HG02884 (cell line): ENCODE data around the gene THSD7B.
"Not testable (repeated sequence)": the region's sequence is repeated elsewhere in the genome, so short reads cannot be mapped to it uniquely, and the experiment has no call there.

Source experiments
- ATAC-seq: cut with Tn5 transposase; IDR thresholded peaks from one replicate; pipeline ENCODE4 v1.9.1; 2021; ENCODE audit warnings: mild to moderate bottlenecking, moderate library complexity; ENCODE audit not compliant: unreplicated experiment

Gene THSD7B

DNA sequence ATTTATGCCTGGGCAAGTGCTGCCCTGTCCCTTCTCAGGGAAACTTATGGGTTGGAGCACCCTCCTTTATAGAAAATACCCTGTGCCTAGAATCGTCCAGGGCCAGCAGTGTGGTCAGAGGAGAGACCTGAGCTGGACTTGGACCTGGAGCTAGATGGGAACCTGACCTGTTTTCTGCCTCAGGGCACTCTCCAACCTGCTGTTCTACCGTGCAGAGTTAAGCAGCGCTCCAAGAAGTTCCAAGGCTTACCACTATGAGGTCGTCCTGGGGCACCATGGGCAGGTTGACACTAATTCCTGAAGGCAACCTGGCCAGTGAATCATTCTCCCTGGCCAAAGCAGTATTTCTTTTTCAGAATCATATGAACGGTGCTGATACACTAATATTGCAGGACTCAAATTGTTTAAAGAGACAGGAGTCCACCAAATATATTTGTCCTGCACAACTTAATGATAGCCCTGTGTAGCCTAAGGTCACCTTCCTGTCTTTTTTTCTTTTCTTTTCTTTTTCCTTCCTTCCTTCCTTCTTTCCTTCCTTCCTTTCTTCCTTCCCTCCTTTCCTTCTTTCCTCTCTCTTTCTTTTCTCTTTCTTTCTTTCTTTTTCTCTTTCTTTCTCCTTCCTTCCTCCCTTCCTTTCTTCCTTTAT lies 743.5 kb downstream of the THSD7B start:
- no peak for ATAC-seq

DNA sequence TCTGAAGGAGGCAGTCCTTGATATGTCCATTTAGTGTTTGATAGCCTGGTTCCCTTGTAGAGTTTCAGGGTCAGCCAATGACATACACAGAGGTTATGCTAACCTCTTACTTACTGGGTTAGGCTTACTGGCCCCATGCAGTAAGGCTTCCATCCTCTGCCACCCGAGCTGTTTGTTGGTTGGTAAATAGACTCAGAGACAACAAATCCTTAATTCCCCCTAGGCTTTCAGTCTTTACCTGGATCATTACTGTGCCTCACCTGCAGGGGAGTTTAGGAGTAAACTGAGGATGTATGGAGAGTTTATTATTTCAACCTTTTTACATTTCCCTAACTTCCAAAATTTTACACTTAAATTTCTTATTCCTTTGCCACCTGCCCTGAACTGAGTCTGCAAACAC lies 746.2 kb downstream of the THSD7B start:
- ATAC-seq, result no peak

DNA sequence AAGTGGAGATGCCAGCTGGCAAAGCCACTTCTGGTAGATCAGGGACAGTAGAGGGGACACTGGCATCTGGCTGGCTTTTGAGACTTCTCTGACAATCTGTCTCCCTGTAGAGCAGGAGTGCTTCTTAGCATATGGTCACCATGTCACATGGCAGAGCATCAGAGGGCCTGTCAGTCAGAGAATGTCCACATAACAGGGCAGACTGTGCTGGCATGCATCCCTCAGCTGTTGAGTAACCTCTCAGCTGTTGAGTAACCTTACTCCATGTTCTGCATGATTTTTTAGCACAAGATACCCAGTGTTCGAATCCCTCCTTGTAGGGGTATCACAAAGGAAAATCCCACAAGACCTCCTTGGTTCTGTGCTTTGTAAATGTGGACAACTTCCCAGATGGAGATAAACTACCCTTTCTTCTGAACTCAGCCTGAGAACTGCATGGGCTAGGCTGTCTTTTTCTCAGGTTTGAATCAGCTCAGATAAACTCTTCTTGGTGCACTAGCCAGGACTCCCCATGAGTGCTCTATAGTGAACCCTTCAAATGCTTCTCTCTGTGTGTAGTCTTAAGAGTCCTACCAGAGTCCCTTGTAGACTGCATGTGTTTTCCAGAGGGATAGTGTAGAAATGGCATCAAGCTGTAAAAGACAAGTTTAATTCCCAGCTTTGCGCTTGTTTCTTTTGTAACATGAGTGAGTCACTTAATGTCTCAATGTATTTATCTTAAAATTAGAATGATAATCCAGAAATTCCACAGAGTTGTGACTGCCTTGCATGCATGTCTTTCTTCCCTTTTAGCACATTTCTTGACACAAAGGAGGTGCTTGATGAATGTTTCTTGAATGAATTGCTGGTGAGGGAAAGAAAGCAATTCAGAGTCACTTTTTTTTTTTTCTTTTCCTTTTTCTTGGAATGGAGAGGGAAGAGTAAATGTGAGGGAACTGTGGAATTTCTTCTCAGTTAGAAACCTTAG lies 756.6 kb downstream of the THSD7B start:
- no peak for ATAC-seq

DNA sequence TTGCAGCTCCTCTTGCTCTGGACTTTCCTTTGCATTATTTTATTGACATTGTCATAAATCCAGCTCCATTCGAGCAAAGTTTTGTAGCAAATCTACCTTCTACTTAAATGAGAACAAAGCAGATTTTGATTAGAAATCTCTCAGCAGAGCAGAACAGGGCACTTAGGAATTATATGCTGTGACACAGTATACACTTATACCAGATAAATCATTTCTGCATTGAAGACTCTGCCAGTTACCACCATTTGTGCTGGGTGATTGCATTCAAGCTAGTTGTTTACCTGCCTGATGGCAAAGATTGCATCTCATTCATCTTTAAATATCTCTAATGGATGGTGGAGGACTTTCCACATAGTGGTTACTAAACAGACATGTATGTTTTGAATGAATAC lies 757.3 kb downstream of the THSD7B start:
- no peak for ATAC-seq

DNA sequence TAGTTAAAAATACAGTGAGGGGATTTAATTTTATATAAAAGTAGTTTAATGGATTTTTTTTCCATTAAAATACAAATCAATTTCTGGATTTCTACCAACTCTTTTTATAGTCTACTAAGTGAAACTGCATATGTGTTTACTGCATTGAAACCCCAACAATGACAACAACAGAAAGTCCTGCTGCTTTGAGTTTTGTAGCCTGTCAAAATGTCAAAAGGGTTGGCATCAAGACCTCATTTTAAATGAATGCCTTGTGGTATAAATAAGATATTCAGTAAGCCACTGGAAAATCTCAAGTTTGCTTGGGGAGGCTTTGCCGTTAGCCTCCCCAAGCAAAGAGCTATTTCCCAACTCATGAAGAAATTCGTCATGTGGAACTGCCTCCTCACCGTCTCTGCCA lies 758.6 kb downstream of the THSD7B start:
- ATAC-seq, result no peak

DNA sequence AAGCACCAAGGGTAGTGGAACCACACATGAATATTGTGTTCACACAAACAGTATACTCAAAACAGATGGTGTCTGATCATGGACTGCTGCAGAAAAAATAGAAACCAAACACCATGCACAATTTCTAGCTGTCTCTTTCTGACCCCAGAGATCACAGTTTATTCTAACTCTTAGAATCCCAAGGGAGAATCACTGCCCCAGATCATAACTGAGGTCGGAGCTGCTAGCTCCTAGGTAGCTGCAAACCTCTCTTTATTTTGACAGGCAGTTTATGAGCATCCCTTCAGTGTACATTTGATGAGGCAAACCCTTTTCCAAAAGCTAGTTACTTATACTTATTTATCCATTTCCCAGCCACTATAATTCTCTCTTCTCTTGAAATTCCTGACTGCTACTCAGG lies 759.8 kb downstream of the THSD7B start:
- no peak for ATAC-seq

DNA sequence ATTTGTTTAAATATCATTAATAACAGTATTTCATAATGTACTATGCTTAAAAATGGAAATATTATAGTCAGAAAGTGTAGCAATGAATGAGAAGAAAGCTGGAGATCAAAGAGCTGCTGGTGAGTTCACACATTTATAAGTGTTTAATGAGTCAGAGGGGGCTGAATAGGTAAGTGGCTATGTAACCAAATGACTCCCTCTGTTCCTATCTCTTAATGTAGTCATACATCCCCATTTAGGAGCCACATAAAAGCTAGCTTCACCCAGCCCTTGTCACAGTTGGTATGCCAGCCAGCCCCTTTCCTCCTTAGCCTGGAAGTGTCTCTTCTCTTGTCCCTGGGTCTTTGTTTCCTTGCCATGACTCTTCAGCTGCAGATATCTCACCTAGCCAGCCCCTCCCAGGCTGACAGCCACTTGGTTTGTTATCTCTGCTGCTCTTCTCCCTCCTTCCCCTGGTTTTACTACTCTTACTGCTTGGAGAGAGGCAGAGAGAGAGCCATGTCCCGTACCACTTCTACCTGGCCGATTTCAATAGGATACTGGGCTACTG lies 760.4 kb downstream of the THSD7B start:
- no peak for ATAC-seq

DNA sequence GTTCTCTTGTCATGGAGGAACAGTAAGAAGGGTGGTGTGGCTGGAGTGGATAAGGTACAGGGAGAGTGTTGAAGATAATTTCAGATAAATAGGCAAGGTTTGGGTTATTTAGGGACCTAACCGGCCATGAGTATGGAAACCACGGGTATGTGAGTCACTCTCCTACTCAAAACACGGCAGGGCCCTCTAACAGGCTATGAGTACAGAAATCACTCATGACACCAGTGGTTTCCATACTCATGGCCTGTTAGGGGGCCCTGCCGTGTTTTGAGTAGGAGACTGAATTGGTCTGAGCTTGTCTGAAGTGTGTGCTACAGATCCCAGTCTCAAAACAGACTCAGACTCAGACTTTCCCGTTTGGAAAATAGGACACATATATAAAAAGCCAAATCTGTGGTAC lies 770.6 kb downstream of the THSD7B start:
- no peak for ATAC-seq

DNA sequence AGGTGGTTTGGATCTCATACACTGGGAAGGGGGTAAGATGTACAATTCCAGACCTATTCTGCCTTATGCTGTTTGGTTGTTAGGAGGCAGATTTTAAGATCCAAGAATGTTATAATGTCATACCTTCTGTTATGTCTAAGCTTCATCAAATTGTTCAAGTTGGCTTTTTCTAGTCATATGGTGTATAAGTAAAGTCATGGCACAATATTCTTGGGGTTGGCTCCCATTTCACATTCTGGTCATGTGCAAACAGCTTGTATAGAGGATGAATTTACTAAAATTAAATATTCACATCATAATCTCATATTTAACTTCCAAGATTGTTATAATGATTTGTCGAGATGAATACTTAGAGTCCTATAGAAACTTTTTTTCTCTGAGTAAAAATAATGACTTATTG lies 774.0 kb downstream of the THSD7B start:
- ATAC-seq, result no peak

DNA sequence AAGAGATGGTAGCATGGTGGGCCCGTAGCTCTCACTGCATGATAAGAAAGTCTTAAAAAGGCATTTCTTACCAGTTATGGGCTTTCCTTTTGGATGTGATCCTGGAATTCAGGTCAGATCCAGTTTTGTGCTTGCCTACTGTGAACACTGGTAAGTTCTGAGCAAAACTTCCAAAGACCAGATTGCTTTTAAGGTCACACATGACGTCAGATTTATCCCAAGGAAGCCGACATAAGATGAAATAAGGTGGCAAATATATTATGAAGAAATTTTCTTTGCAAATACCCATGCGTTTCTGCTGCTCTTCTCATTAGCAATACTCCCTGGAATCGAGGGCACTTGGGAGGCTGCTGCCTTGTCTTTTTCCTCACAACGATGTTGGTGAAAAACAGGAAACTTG lies 782.5 kb downstream of the THSD7B start:
- no peak for ATAC-seq

DNA sequence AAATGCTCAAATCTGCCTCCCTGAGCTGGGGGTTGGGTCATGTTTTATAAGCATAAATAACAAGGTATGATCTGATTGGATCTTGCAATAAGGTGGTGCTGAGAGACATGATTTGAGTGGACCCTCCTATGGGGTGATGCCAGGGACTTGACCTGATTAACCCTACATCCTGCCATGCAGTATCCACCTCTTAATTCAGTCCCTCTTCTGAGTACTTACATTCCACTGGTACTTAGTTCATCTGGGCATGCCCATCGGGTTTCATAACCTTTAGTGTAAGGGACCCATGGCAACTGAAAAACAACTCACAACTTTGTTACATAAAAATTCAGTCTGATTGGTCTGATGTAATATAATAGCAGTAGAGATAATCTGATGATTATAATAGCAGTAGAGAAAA lies 801.0 kb downstream of the THSD7B start:
- no peak for ATAC-seq

DNA sequence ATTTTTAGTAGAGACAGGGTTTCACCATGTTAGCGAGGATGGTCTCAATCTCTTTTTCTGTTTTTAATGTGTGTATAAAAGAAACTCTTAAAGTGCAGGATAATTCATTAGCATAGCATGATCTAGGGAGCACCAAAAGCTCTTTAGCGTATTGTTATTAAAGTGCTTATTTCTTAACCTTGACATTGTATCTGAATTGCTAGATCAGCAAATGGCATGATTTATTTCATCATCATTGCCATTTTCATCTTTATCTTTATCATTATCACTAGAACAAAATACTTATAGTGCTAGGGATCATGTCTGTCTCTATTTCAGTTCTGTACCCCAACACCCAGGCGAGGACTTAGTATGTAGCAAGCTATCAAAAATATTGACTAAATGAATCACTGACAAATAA lies 805.1 kb downstream of the THSD7B start:
- ATAC-seq, result no peak

DNA sequence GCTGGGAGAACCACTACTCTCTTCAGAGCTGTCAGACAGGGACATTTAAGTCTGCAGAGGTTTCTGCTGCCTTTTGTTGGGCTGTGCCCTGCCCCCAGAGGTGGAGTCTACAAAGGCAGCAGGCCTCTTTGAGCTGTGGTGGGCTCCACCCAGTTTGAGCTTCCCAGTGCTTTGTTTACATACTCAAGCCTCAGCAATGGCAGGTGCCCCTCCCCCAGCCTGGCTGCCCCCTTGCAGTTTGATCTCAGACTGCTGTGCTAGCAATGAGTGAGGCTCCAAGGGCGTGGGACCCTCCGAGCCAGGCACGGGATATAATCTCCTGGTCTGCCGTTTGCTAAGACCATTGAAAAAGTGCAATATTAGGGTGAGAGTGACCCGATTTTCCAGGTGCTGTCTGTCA lies 822.5 kb downstream of the THSD7B start:
- not testable (repeated sequence) for ATAC-seq

DNA sequence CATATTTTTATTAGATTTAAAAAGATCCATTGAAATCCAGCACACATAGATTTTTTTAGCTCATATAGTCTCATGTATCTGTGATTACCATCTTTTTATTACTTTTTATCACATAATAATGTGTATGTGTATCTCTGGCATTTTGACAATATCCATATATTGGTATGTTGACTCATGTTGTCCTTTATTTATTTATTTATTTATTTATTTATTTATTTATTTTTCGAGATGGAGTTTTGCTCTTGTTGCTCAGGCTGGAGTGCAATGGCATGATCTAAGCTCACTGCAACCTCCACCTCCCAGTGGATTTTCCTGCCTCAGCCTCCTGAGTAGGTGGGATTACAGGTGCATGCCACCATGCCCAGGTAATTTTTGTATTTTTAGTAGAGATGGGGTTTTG lies 823.2 kb downstream of the THSD7B start:
- ATAC-seq, result not testable (repeated sequence)

DNA sequence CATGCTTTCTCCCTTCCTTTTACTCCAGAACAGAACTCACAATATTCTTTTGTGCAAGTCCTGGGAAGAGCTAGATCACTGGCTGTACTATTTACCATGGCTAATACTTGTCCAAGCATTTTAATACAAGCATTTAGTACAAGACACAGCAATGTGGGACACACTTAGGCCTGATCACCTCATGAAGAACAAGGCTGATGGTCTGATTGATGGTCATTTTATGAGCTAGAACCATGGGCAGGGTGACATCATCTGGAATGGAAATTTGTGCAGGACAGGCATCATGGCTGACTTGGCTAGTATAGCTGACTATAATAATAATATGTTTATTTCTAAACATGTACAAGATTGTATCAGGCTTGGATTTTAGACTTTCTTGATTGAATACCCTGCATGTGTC lies 824.8 kb downstream of the THSD7B start:
- no peak for ATAC-seq

DNA sequence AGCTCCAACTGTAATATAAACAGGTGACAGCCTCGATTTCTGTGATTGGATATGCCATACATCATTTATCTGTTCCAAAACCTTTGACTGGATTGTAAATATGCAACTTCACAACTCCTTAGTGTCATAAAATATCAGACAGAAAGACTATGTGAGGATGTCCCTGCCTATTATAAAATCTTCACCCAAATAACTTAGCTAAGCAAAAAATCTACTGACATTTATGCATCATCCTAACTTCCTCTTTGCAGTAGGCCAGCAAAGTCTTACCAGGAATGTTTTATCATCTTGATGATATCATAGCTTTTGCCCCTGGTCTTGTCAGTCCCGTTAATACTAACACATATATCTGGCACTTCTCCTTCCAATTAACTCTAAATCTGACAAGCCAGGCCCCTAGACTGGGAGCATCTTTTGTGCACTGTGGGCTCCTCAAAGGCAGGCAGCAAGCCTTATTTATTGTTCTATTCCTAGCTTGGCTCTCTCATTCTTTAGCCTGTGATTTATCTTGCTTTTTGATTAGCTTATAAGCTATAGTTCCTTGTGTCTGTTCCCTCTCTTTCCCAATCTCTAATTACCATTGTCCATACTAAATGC lies 842.5 kb downstream of the THSD7B start:
- no peak for ATAC-seq

DNA sequence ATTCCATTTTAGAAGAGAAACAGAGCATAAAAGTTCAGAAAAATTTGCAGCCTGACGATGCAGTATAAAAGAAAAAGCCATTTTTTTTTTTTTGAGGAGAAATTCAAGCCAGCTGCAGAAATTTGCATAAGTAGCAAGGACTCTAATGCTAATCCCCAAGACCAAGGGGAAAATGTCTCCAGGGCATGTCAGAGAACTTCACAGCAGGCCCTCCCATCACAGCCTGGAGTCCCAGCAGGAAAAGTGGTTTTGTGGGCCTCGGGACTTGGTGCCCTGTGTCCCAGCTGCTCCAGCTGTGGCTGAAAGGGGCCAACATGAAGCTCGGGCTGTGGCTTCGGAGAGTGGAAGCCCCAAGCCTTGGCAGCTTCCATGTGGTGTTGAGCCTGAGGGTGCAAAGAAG lies 873.6 kb downstream of the THSD7B start:
- ATAC-seq, result no peak

DNA sequence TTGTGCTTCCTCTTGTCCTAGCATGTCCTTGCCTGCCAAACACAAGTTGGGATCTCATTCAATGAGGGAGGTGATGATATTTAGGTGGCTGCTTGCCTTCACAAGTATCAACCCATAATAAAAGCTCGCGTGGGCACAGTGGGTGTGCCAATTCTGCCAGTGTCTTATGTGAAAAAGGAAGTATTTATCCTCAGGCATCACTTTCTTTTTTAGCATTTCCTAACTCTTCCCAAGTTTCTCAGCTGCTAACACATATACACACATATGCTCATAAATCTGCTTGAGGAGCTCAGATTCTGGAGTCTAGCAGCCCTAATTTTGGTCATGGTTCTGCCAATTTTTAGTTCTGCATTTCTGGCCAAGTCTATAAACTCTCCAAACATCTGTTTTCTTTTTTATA lies 879.4 kb downstream of the THSD7B start:
- no peak for ATAC-seq

DNA sequence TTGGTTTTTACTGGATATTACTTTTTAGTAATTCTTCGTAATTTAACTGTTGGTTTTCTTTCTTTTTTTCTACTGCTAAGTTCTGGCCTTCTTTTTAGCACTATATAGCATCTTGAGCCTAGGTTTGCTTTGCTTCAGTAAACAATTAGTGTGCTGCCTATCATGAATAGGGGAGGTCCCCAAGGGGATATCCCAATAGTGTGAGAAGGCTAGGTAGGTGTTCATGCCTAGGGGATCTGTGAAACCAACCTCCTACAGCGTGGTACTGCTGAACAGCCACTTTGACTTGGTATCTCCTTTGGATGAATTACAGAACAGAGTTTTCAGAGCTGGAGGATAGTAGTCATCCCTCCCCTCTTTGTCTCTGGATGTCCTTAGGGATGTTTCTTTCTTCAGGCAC lies 888.7 kb downstream of the THSD7B start:
- ATAC-seq, result no peak

DNA sequence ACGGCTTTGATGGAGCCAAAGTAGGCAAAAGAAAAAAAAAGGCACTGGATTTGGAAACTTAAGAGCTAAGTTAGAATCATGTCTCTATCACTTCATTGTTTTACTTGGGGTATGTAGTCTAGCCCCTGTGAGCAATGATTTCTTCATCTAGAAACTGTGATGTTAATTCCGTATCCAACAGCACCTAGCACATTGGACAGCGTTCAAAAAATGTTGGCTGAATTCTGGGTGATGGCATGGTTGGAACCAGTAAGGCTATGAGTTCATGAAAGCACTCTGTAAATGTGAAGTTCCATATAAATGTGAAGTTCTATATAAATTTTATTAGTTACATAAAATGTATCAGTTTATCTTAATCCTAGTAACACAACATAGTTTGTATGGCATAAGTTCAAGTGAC lies 890.5 kb downstream of the THSD7B start:
- ATAC-seq, result no peak

DNA sequence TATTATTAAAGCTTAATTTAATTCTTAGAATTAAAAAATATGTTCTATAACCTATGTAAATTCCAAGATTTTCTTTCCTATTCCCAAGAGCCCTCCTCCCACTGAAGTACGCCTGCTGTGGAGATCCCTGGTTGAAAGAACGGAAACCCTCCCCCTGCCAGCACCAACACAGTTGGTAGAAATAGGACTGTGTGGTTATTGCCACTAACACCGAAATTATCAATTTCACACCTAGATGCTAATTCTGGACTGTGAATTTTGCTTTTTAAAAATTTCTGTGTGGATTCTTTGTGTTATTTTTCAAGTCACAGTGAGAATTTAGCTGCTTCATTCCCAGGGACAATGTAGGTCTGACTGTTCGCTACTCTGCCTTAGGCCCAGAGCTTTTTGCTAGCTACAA lies 893.1 kb downstream of the THSD7B start:
- no peak for ATAC-seq

DNA sequence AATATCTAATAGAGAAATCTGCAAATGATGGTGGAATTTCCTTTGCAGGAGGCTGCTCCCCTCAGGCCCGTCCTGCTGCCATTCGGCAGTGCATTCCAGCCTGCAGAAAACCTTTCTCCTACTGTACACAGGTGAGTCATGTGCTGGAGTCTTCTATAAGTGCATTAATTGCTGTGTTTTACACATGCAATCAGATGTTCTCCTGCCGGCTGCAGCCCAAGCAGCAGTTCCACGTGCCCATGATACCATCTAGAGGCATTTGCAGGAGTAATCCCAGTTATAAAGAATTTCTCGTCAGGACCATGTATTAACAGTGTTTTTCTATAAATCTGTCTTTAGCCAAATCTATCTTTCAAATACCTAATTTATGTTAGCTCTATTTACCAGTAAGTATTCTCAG lies 894.3 kb downstream of the THSD7B start:
- no peak for ATAC-seq
